Fibroblast of lung (primary cell): ENCODE results near the gene DIP2C. TPM values are rescaled to one million over a fixed set of nuclear protein-coding genes. Genes with fewer than 3 reads are reported as not detected.
"Not testable (repeated sequence)": the region's sequence is repeated elsewhere in the genome, so short reads cannot be mapped to it uniquely, and the experiment has no call there.

Experiments used
- DNase-seq, 2 donors: peaks; one replicate each; pipeline versions ENCODE4 v3.0.0 to v3.0.0-alpha.2; 2010; ENCODE audit warnings: low read depth in 2 of 2
- H2AFZ ChIP-seq: 2 replicates; pipeline ENCODE4 v1.5.1; 2012; ENCODE audit warnings: low read length, control low read depth, inconsistent platforms
- H3K27ac ChIP-seq: 2 replicates; pipeline ENCODE4 v1.5.1; 2011; ENCODE audit warnings: low read length, control low read depth; ENCODE audit not compliant: insufficient read depth
- H3K27me3 ChIP-seq: 2 replicates; pipeline ENCODE4 v1.5.1; 2011; ENCODE audit warnings: mild to moderate bottlenecking, low read length; ENCODE audit not compliant: control insufficient read depth, insufficient read depth
- H3K36me3 ChIP-seq: 2 replicates; pipeline ENCODE4 v1.5.1; 2011; ENCODE audit warnings: low read length; ENCODE audit not compliant: control insufficient read depth, insufficient read depth
- H3K4me1 ChIP-seq: 2 replicates; pipeline ENCODE4 v1.5.1; 2011; ENCODE audit warnings: low read length; ENCODE audit not compliant: control insufficient read depth, insufficient read depth; ENCODE audit errors: extremely low read depth
- H3K4me2 ChIP-seq: 2 replicates; pipeline ENCODE4 v1.5.1; 2011; ENCODE audit warnings: low read length, control low read depth; ENCODE audit not compliant: insufficient read depth; ENCODE audit errors: extremely low read depth
- H3K4me3 ChIP-seq, 4 experiments: fragments of 200-600 bp in 1 of 4; sonication (generic) in 1 of 4; replicated peaks in 1 of 4; 2 replicates each; pipeline ENCODE4 v1.5.1; 2011 to 2016; ENCODE audit warnings: low read length in 4 of 4, low read depth in 3 of 4, mild to moderate bottlenecking in 3 of 4, control low read depth in 2 of 4, inconsistent platforms in 1 of 4, mixed read lengths in 1 of 4; ENCODE audit not compliant: insufficient read depth in 1 of 4; ENCODE audit errors: control extremely low read depth in 1 of 4
- H3K79me2 ChIP-seq: 2 replicates; pipeline ENCODE4 v1.5.1; 2012; ENCODE audit warnings: mild to moderate bottlenecking, low read length, inconsistent platforms; ENCODE audit not compliant: control insufficient read depth, insufficient read depth
- H3K9ac ChIP-seq: 2 replicates; pipeline ENCODE4 v1.5.1; 2011; ENCODE audit warnings: mild to moderate bottlenecking, low read length, control low read depth; ENCODE audit not compliant: insufficient read depth
- H3K9me3 ChIP-seq: 2 replicates; pipeline ENCODE4 v1.5.1; 2012; ENCODE audit warnings: low read depth, low read length; ENCODE audit not compliant: control insufficient read depth, insufficient read depth
- H4K20me1 ChIP-seq: 2 replicates; pipeline ENCODE4 v1.5.1; 2011; ENCODE audit warnings: low read length; ENCODE audit not compliant: control insufficient read depth, insufficient read depth; ENCODE audit errors: extremely low read depth
- CTCF ChIP-seq, 2 donors: IDR thresholded peaks in 1 of 2; conservative IDR thresholded peaks in 1 of 2; 1 replicate in 1 of 2; 2 replicates in 1 of 2; pipeline ENCODE4 v1.5.1; 2011 to 2012; ENCODE audit warnings: low read length in 2 of 2, control low read depth in 1 of 2, inconsistent platforms in 1 of 2, low read depth in 1 of 2, mild to moderate bottlenecking in 1 of 2
- EZH2 ChIP-seq: IDR thresholded peaks from 2 replicates; pipeline ENCODE4 v1.5.1; 2012; ENCODE audit warnings: low read length, control low read depth, mild to moderate bottlenecking; ENCODE audit errors: missing control alignments
- polyA plus RNA-seq, 2 donors: library from polyadenylated mRNA; depleted of rRNA in 1 of 2; stranded (reverse) in 1 of 2; unstranded in 1 of 2; fragments of >200 nt; gene quantifications; 2 replicates each; pipeline ENCODE4 v1.2.1, GENCODE V29; 2011 to 2012; ENCODE audit warnings: missing spikeins in 1 of 2
- total RNA-seq: library from RNA; depleted of rRNA; stranded (reverse); fragments of >200 nt; gene quantifications from 2 replicates; pipeline ENCODE4 v1.2.1, GENCODE V29; 2014

The DIP2C gene
- total and polyA plus RNA-seq, 2 donors (not counting 1 experiment from before 2014, with no cell fraction given): 10.7 to 18.3 TPM

GRCh38 chr10:707456-707855 lies 18.0 kb upstream of the DIP2C start:
- H3K4me2 ChIP-seq: no peak overlapping the region
- H3K27ac ChIP-seq: no peak overlapping the region
- no peaks in the 10 kb centered on the region for H3K4me1 ChIP-seq
- no peaks in the 10 kb centered on the region for H3K79me2 ChIP-seq
- H2AFZ ChIP-seq: no peak overlapping the region
- H3K9me3 ChIP-seq: no peaks in the 10 kb centered on the region
- H3K4me3 ChIP-seq: no peak overlapping the region
- H4K20me1 ChIP-seq: no peaks in the 10 kb centered on the region
- no peak for DNase-seq
- no peaks in the 10 kb centered on the region for H3K36me3 ChIP-seq
- TF ChIP-seq EZH2 (no peak), CTCF (conservative IDR thresholded peaks at IDR 0.05 in 1 of 2, IDR thresholded peaks at IDR 0.05 in 1 of 2; ENCODE audit: low read depth in 1 of 2, low read length in 2 of 2) (no peak)
- H3K9ac ChIP-seq: no peak overlapping the region
- H3K27me3 ChIP-seq: peaks cover 11% of the 10 kb centered on the region

DNA sequence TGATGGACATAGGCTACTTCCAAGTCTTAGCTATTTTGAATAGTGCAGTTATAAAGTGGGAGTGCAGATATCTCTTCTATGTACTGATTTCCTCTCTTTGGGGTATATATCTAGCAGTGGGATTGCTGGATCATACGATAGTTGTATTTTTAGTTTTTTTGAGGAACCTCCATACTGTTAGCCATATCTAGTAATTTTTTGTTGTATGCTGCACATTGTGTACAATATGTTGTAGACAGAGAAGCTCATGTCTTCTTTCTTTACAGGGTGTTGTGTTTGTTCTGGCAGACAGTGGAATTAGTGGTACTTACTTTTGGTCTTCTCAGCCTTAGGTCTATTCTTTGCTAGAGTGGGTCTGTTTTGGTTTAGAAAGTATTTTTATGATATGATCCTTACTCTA lies 13.7 kb upstream of the DIP2C start:
- Histone ChIP-seq H4K20me1 (no peaks in the 10 kb centered on the region), H3K27me3 (peaks cover 25% of the 10 kb centered on the region), H3K9me3 (no peaks in the 10 kb centered on the region), H3K36me3 (no peaks in the 10 kb centered on the region), H3K9ac (no peak overlapping the region), H3K4me3 (no peak overlapping the region), H3K27ac (no peak overlapping the region), H2AFZ (no peak overlapping the region), H3K4me2 (no peak overlapping the region), H3K4me1 (no peaks in the 10 kb centered on the region), H3K79me2 (no peaks in the 10 kb centered on the region)
- no peak for DNase-seq
- TF ChIP-seq EZH2: no peak
- no peak for TF ChIP-seq CTCF (conservative IDR thresholded peaks at IDR 0.05 in 1 of 2, IDR thresholded peaks at IDR 0.05 in 1 of 2; ENCODE audit: low read depth in 1 of 2, low read length in 2 of 2)

DNA sequence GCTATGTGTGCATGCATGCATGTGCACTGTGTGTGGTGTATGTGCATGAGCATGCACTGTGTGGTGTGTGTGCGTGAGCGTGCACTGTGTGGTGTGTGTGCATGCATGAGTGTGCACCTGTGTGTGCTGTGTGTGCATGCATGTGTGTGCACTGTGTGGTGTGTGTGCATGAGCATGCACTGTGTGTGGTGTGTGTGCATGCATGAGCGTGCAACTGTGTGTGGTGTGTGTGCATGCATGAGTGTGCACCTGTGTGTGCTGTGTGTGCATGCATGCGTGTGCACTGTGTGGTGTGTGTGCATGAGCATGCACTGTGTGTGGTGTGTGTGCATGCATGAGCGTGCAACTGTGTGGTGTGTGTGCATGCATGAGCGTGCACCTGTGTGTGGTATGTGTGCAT lies 10.7 kb upstream of the DIP2C start:
- peak; percentile 21 for TF ChIP-seq EZH2
- DNase-seq, H3K9ac ChIP-seq, H3K9me3 ChIP-seq, H3K4me1 ChIP-seq, H3K27ac ChIP-seq, H2AFZ ChIP-seq, H4K20me1 ChIP-seq, H3K4me3 ChIP-seq, H3K4me2 ChIP-seq, H3K79me2 ChIP-seq, H3K36me3 ChIP-seq: not testable (repeated sequence)
- H3K27me3 ChIP-seq: peaks cover 20% of the 10 kb centered on the region
